Naive B cell (primary cell): ENCODE data around the gene CX3CL1. TPM values are rescaled to one million over a fixed set of nuclear protein-coding genes. Genes with fewer than 3 reads are reported as not detected.
A peak's percentile ranks its signal among the peaks of the same experiment; 100 is the strongest.
"Not testable (repeated sequence)": the region's sequence is repeated elsewhere in the genome, so short reads cannot be mapped to it uniquely, and the experiment has no call there.

Source experiments
- ATAC-seq, 2 donors: fragments of 150-1000 bp; cut with Tn5 transposase; 2 replicates each; pipeline ENCODE4 v1.10.0; 2021; ENCODE audit warnings: low read depth in 2 of 2, mild to moderate bottlenecking in 2 of 2, moderate library complexity in 2 of 2
- DNase-seq: peaks from one replicate; pipeline ENCODE4 v3.0.0; 2022
- H3K27ac Mint-ChIP-seq, 6 donors: one replicate each; pipeline ENCODE4 v1.8.0; 2020 to 2022; ENCODE audit warnings: mild to moderate bottlenecking in 6 of 6, mixed read lengths in 6 of 6, moderate library complexity in 5 of 6, inconsistent platforms in 2 of 6
- H3K27me3 Mint-ChIP-seq, 3 donors: one replicate each; pipeline ENCODE4 v1.8.0; 2021 to 2022; ENCODE audit warnings: mixed read lengths in 3 of 3, mild to moderate bottlenecking in 1 of 3
- H3K36me3 Mint-ChIP-seq, 2 donors: one replicate each; pipeline ENCODE4 v1.8.0; 2020 to 2022; ENCODE audit warnings: mixed read lengths in 2 of 2, inconsistent platforms in 1 of 2, mild to moderate bottlenecking in 1 of 2
- H3K4me1 Mint-ChIP-seq, 3 donors: one replicate each; pipeline ENCODE4 v1.8.0; 2020 to 2022; ENCODE audit warnings: mixed read lengths in 3 of 3, inconsistent platforms in 1 of 3, mild to moderate bottlenecking in 1 of 3, moderate library complexity in 1 of 3
- H3K4me3 Mint-ChIP-seq, 8 donors: one replicate each; pipeline ENCODE4 v1.8.0; 2020 to 2022; ENCODE audit warnings: mild to moderate bottlenecking in 8 of 8, mixed read lengths in 8 of 8, moderate library complexity in 8 of 8, inconsistent platforms in 2 of 8
- H3K9me3 Mint-ChIP-seq, 7 donors: one replicate each; pipeline ENCODE4 v1.8.0; 2020 to 2022; ENCODE audit warnings: mixed read lengths in 7 of 7, mild to moderate bottlenecking in 5 of 7, inconsistent platforms in 2 of 7, moderate library complexity in 1 of 7
- polyA plus RNA-seq, 6 donors: library from polyadenylated mRNA; unstranded; fragments of 300-500 nt; fragmentation: Illumina TruSeq; gene quantifications; one replicate each; pipeline ENCODE4 v1.2.3, GENCODE V29; 2021; ENCODE audit warnings: low read depth in 6 of 6

CX3CL1 gene
- polyA plus RNA-seq, 6 donors from 2014 or later, result not detected

DNA sequence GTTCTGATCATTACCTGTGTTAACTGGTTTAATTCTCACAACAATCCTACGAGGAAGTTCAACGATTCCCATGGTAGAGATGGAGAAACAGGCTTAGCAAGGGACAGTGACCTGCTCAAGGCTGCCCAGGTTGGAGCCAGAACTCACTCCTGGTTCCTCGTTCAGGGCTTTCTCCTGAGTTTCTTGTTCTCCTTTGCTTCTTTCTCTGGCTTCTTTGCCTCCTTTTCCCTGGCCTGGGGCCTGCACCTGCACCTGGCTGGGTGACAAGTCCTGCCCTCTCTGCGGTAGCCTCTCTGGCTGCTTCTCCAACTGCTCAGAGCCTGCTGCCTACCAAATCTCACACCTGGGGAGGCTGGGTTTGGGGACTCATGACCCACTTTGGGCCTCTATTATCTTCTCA, 10.9 kb upstream of the CX3CL1 start:
- ATAC-seq, result no peak
- peaks cover 13 to 18% (median 17%) of the 10 kb centered on the region in 3 donors for H3K4me1 Mint-ChIP-seq
- no peaks in the 10 kb centered on the region for H3K36me3 Mint-ChIP-seq
- H3K9me3 Mint-ChIP-seq, result no peaks in the 10 kb centered on the region
- H3K4me3 Mint-ChIP-seq, result no peak overlapping the region
- peak overlapping the region in 1 of 6 donors; percentile 70 for H3K27ac Mint-ChIP-seq
- H3K27me3 Mint-ChIP-seq, result peaks cover 22 to 46% (median 30%) of the 10 kb centered on the region in 3 donors
- DNase-seq, result no peak

GRCh38 chr16:57364143-57364542, 8.1 kb upstream of the CX3CL1 start:
- Mint-ChIP-seq H3K4me3 (no peak overlapping the region), H3K27ac (peak overlapping the region in 1 of 6 donors; percentile 37)

DNA sequence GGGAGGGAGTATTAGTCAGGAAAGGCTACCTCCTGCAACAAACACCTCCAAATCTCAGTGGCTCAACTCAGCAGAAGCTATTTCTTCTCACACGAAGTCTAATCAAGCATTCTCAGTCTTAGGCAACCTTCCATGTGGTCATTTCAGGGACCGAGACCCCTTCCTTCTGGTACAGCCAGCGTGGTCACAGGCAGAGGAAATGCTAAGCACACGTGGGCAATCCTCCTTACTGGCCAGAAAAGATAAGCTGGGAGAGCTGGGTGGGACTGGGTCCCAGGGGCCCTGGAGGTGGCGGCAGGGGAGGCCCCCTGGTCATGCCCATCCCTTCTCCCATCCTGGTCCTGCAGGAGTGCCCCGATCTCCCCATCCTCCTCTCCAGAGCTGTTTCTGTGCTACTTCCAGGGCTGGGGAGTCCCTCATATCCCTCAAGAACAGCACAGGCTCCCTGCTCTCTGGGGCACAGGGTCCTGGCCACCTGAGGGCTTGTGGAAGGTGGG, 5.7 kb upstream of the CX3CL1 start:
- DNase-seq, result no peak
- Mint-ChIP-seq H3K27ac (no peak overlapping the region), H3K36me3 (no peaks in the 10 kb centered on the region), H3K4me1 (no peaks in the 10 kb centered on the region), H3K4me3 (no peak overlapping the region), H3K27me3 (peaks cover 20 to 48% (median 38%) of the 10 kb centered on the region in 3 donors), H3K9me3 (no peaks in the 10 kb centered on the region)
- ATAC-seq, result no peak

More at GRCh38 chr16:57364143-57364542, 8.1 kb upstream of the CX3CL1 start:
- DNase-seq (no peak), ATAC-seq (no peak)
- H3K9me3 Mint-ChIP-seq, result no peaks in the 10 kb centered on the region
- peaks cover 17 to 54% (median 38%) of the 10 kb centered on the region in 3 donors for H3K27me3 Mint-ChIP-seq
- no peaks in the 10 kb centered on the region for H3K4me1 Mint-ChIP-seq
- H3K36me3 Mint-ChIP-seq, result no peaks in the 10 kb centered on the region

- no peak for DNase-seq
- Mint-ChIP-seq H3K9me3 (no peaks in the 10 kb centered on the region), H3K4me3 (no peak overlapping the region), H3K27ac (peak overlapping the region in 1 of 6 donors; percentile 4), H3K36me3 (no peaks in the 10 kb centered on the region), H3K27me3 (peaks cover 17 to 49% (median 38%) of the 10 kb centered on the region in 3 donors), H3K4me1 (no peaks in the 10 kb centered on the region)
- no peak for ATAC-seq
These were observed 5.1 kb upstream of the CX3CL1 start for GRCh38 chr16:57367116-57367752.

- no peaks in the 10 kb centered on the region for H3K36me3 Mint-ChIP-seq
- ATAC-seq, result no peak
- H3K4me3 Mint-ChIP-seq, result no peak overlapping the region
- H3K27me3 Mint-ChIP-seq, result peaks cover 10 to 46% (median 21%) of the 10 kb centered on the region in 3 donors
- H3K4me1 Mint-ChIP-seq, result no peaks in the 10 kb centered on the region
- H3K27ac Mint-ChIP-seq, result no peak overlapping the region
- DNase-seq, result no peak
- H3K9me3 Mint-ChIP-seq, result no peaks in the 10 kb centered on the region
These were observed 557 bp upstream of the CX3CL1 start for GRCh38 chr16:57371494-57372371.

- DNase-seq (no peak), ATAC-seq (no peak)
- Mint-ChIP-seq H3K27ac (peak overlapping the region in 1 of 6 donors; percentile 78), H3K27me3 (peaks cover 10 to 34% (median 11%) of the 10 kb centered on the region in 3 donors), H3K36me3 (no peaks in the 10 kb centered on the region), H3K9me3 (no peaks in the 10 kb centered on the region), H3K4me1 (peaks cover 10 to 12% (median 12%) of the 10 kb centered on the region in 3 donors), H3K4me3 (no peak overlapping the region)
These were observed 1.0 kb downstream of the CX3CL1 start for GRCh38 chr16:57373117-57373947.

DNA sequence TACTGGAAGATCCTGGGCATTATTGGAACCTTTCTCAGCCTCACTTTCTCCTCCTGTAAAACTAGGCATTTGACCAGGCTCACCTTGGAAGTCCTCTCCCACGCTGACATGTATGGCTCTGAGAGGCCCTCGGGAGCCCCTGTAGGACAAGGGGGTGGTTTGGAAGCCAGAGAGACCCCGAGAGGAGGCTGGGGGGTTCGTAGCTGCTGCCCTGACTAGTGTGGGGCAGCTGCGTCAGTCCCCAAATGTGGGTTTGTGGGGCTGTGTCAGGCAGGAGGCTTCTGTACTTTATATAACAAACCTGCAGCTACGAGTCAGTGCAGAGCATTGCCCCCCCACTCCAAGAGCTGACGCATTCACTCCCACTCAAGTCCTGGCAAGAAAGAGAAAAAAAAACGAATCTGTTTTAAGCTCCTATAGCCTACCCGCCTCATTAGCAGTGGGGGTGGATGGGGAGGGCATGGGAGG, 1.8 kb downstream of the CX3CL1 start:
- DNase-seq (no peak), ATAC-seq (no peak)
- H3K36me3 Mint-ChIP-seq, result no peaks in the 10 kb centered on the region
- no peak overlapping the region for H3K27ac Mint-ChIP-seq
- no peaks in the 10 kb centered on the region for H3K9me3 Mint-ChIP-seq
- H3K4me1 Mint-ChIP-seq, result peaks cover 10 to 15% (median 12%) of the 10 kb centered on the region in 3 donors
- no peak overlapping the region for H3K4me3 Mint-ChIP-seq
- peaks cover 10 to 29% (median 11%) of the 10 kb centered on the region in 3 donors for H3K27me3 Mint-ChIP-seq

GRCh38 chr16:57374925-57375465, 2.7 kb downstream of the CX3CL1 start:
- not testable (repeated sequence) for H3K9me3 Mint-ChIP-seq, H3K4me3 Mint-ChIP-seq, ATAC-seq, DNase-seq, H3K36me3 Mint-ChIP-seq, H3K27ac Mint-ChIP-seq
- peaks cover 10 to 17% (median 12%) of the 10 kb centered on the region in 3 donors for H3K4me1 Mint-ChIP-seq
- peaks cover 4 to 29% (median 11%) of the 10 kb centered on the region in 3 donors for H3K27me3 Mint-ChIP-seq

DNA sequence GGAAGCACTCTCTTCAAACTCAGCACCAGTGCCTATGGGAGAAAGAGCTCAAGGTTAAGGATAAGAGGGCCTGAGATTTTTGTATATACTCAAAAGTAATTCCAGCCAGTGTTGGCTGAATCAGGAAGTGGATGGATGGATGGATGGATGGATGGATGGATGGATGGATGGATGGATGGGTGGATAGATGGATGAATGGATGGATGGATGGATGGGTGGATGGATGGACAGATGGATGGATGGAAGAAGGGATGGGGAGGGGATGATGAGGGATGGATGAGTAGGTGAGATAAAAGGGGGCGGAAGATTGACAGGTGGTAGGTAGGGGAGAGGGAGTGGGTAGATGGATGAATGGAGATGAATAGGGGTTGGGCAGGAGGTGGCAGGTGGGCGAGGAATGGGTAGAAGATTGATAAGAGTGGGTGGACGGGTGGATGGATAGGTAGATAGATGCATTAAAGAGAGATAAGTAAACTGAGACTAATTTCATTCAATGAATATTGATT, 4.1 kb downstream of the CX3CL1 start:
- Mint-ChIP-seq H3K4me1 (peaks cover 14 to 28% (median 18%) of the 10 kb centered on the region in 3 donors), H3K4me3 (no peak overlapping the region), H3K27ac (peak overlapping the region in 3 of 6 donors; percentile 5 to 23 (median 15)), H3K27me3 (peaks cover 4 to 29% (median 11%) of the 10 kb centered on the region in 3 donors), H3K36me3 (no peaks in the 10 kb centered on the region), H3K9me3 (no peaks in the 10 kb centered on the region)
- DNase-seq (no peak), ATAC-seq (no peak)

DNA sequence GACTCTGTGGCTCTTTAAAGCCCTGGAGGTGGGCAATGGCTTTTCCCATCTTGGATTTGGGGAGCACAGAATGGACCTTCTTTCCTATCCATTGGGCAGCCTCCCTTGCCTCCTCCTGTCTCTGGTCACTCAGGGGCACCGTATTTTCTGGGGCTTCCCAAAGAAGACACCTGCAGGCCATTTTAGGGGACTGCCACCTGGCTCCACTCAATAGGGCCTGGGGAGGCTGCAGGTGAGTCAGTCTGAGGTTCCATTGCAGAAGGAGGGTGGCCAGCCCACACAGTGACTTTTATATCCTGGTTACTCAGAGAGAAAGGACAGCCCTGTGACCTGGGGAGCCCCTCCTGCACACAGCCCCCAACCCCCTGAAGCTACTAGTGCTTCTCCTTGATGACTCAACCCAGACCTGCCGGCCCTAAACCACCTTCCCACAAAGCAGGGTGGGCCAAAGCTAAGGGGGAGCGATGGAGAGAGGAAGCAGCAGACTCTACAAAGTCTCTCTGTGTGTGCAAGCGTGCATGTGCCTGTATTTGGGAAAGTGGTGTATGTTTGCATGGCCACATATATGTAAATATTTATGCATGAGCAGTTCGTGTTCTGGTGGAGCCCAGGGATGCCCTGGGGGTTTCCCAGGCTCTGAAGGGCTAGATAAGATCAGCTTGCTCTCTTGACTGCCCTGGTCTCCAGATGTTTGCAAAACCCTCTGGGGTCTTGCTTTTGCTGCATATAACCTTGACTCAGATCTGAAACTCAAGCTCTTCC, 5.0 kb downstream of the CX3CL1 start:
- no peak for DNase-seq
- H3K9me3 Mint-ChIP-seq, result no peaks in the 10 kb centered on the region

DNA sequence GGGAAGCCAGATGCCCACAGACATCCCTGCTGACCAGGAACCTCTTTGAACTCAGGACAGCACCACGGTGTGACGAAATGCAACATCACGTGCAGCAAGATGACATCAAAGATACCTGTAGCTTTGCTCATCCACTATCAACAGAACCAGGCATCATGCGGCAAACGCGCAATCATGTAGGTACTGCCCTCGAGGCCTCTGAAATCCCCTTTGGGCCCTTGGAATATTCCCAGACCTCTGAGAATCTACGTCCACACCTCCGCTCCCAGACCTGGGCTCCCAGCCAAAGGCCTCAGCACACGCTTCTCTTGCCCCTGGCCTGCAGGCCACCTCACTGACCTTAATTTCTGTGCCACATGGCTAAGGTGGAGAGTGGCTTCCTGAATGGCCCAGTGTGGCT, 7.3 kb downstream of the CX3CL1 start:
- Mint-ChIP-seq H3K36me3 (no peaks in the 10 kb centered on the region), H3K27ac (no peak overlapping the region), H3K27me3 (peaks cover 0 to 10% (median 4%) of the 10 kb centered on the region in 3 donors), H3K4me3 (no peak overlapping the region), H3K4me1 (peaks cover 28 to 52% (median 44%) of the 10 kb centered on the region in 3 donors), H3K9me3 (no peaks in the 10 kb centered on the region)
- DNase-seq (no peak), ATAC-seq (no peak)

More for the DNA sequence above, 5.0 kb downstream of the CX3CL1 start:
- peaks cover 4 to 28% (median 11%) of the 10 kb centered on the region in 3 donors for H3K27me3 Mint-ChIP-seq
- peak; percentile 83 to 92 for ATAC-seq
- no peaks in the 10 kb centered on the region for H3K36me3 Mint-ChIP-seq
- H3K27ac Mint-ChIP-seq, result no peak overlapping the region
- H3K4me3 Mint-ChIP-seq, result peak overlapping the region in 1 of 8 donors; percentile 17
- peaks cover 14 to 35% (median 23%) of the 10 kb centered on the region in 3 donors for H3K4me1 Mint-ChIP-seq
